OCI-LY1 (cell line): Measurements from ENCODE around the gene HDDC2.
A peak's percentile ranks its signal among the peaks of the same experiment; 100 is the strongest.

Experiments used
- H2AFZ ChIP-seq: fragments of 200-600 bp; sonication (generic), shearing (Covaris generic); 2 replicates; pipeline ENCODE4 v1.6.0; 2014; ENCODE audit warnings: antibody characterized with exemption, mild to moderate bottlenecking, low read length
- H3F3A ChIP-seq: fragments of 200-600 bp; sonication (generic), shearing (Covaris generic); 2 replicates; pipeline ENCODE4 v1.6.0; 2014; ENCODE audit warnings: mild to moderate bottlenecking, antibody characterized with exemption, low read length, moderate library complexity; ENCODE audit not compliant: insufficient read depth
- H3K27ac ChIP-seq: fragments of 200-600 bp; sonication (generic); 2 replicates; pipeline ENCODE4 v1.5.1; 2014; ENCODE audit warnings: low read length, mixed run types, mild to moderate bottlenecking, low read depth; ENCODE audit not compliant: poor library complexity, severe bottlenecking
- H3K27me3 ChIP-seq: fragments of 200-600 bp; sonication (generic); 2 replicates; pipeline ENCODE4 v1.6.0; 2014; ENCODE audit warnings: antibody characterized with exemption, mild to moderate bottlenecking, low read length, moderate library complexity; ENCODE audit not compliant: insufficient read depth
- H3K36me3 ChIP-seq: fragments of 200-600 bp; sonication (generic); 2 replicates; pipeline ENCODE4 v1.6.1; 2014; ENCODE audit warnings: mild to moderate bottlenecking, antibody characterized with exemption, low read length, moderate library complexity, mixed read lengths; ENCODE audit not compliant: insufficient read depth
- H3K4me1 ChIP-seq: fragments of 200-600 bp; sonication (generic); 2 replicates; pipeline ENCODE4 v1.5.1; 2014; ENCODE audit warnings: mild to moderate bottlenecking, low read length, moderate library complexity; ENCODE audit not compliant: insufficient read depth, severe bottlenecking
- H3K4me2 ChIP-seq: fragments of 200-600 bp; sonication (generic), shearing (Covaris generic); 2 replicates; pipeline ENCODE4 v1.6.1; 2014; ENCODE audit warnings: low read length
- H3K4me3 ChIP-seq: fragments of 200-600 bp; sonication (generic); 2 replicates; pipeline ENCODE4 v1.5.1; 2014; ENCODE audit warnings: low read length, low read depth, mild to moderate bottlenecking, mixed read lengths; ENCODE audit not compliant: poor library complexity, severe bottlenecking
- H3K79me2 ChIP-seq: fragments of 200-600 bp; shearing (Covaris generic); 2 replicates; pipeline ENCODE4 v1.6.1; 2016; ENCODE audit warnings: mixed run types, low read length, mixed read lengths; ENCODE audit not compliant: insufficient read depth
- H3K9ac ChIP-seq: fragments of 200-600 bp; sonication (generic), shearing (Covaris generic); 2 replicates; pipeline ENCODE4 v1.6.1; 2014; ENCODE audit warnings: mild to moderate bottlenecking, low read length, mixed read lengths
- H3K9me2 ChIP-seq: fragments of 200-600 bp; sonication (generic), shearing (Covaris generic); 2 replicates; pipeline ENCODE4 v1.6.1; 2014; ENCODE audit warnings: low read depth, mild to moderate bottlenecking, low read length, mixed read lengths
- H3K9me3 ChIP-seq: fragments of 200-600 bp; shearing (Covaris generic); 2 replicates; pipeline ENCODE4 v1.6.1; 2014; ENCODE audit warnings: low read length, mixed read lengths
- H4K20me1 ChIP-seq: fragments of 200-600 bp; sonication (generic), shearing (Covaris generic); 2 replicates; pipeline ENCODE4 v1.6.0; 2016; ENCODE audit warnings: mild to moderate bottlenecking, low read length; ENCODE audit not compliant: insufficient read depth
- EZH2 ChIP-seq: fragments of 200-600 bp; sonication (generic), shearing (Covaris generic); IDR thresholded peaks from 2 replicates; pipeline ENCODE4 v1.8.0; 2017; ENCODE audit warnings: borderline replicate concordance, mixed run types, mild to moderate bottlenecking, antibody characterized with exemption, low read length, moderate library complexity, mixed read lengths
- TF ChIP-seq, protein P1 (sequence below): fragments of 200-600 bp; sonication (generic), shearing (Covaris generic); IDR thresholded peaks from 2 replicates; pipeline ENCODE4 v1.5.1; 2017; ENCODE audit warnings: mild to moderate bottlenecking, antibody characterized with exemption, low read length, moderate library complexity, mixed read lengths

HDDC2 gene, protein sequence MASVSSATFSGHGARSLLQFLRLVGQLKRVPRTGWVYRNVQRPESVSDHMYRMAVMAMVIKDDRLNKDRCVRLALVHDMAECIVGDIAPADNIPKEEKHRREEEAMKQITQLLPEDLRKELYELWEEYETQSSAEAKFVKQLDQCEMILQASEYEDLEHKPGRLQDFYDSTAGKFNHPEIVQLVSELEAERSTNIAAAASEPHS

GRCh38 chr6:125301435-125302391, at the start of gene HDDC2:
Gene HDDC2 (minus strand): TSS chr6:125301967. CDS start chr6:125301932, 35 bp downstream.
- H3K27ac ChIP-seq: peak within 1 kb of the TSS; percentile 19
- peaks cover 24% of the 10 kb centered on the region for H3K4me1 ChIP-seq
- peak within 1 kb of the TSS; percentile 93; the same call in 1 of the 2 replicates for H2AFZ ChIP-seq
- TF ChIP-seq, protein P1, sequence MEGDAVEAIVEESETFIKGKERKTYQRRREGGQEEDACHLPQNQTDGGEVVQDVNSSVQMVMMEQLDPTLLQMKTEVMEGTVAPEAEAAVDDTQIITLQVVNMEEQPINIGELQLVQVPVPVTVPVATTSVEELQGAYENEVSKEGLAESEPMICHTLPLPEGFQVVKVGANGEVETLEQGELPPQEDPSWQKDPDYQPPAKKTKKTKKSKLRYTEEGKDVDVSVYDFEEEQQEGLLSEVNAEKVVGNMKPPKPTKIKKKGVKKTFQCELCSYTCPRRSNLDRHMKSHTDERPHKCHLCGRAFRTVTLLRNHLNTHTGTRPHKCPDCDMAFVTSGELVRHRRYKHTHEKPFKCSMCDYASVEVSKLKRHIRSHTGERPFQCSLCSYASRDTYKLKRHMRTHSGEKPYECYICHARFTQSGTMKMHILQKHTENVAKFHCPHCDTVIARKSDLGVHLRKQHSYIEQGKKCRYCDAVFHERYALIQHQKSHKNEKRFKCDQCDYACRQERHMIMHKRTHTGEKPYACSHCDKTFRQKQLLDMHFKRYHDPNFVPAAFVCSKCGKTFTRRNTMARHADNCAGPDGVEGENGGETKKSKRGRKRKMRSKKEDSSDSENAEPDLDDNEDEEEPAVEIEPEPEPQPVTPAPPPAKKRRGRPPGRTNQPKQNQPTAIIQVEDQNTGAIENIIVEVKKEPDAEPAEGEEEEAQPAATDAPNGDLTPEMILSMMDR: no peak
- no peak for TF ChIP-seq EZH2
- H3F3A ChIP-seq: peaks cover 4% of the 10 kb centered on the region; the same call in 1 of the 2 replicates
- H3K79me2 ChIP-seq: peaks cover 18% of the 10 kb centered on the region
- no peaks in the 10 kb centered on the region for H4K20me1 ChIP-seq
- peaks cover 38% of the 10 kb centered on the region for H3K36me3 ChIP-seq
- H3K9me2 ChIP-seq: no peaks in the 10 kb centered on the region
- H3K27me3 ChIP-seq: no peaks in the 10 kb centered on the region; the same call in 1 of the 2 replicates
- H3K9me3 ChIP-seq: no peaks in the 10 kb centered on the region
- peak within 1 kb of the TSS; percentile 93 for H3K4me3 ChIP-seq
- peak within 1 kb of the TSS; percentile 99 for H3K4me2 ChIP-seq
- H3K9ac ChIP-seq: peak within 1 kb of the TSS; percentile 91

- Histone ChIP-seq H3K9me3 (no peaks in the 10 kb centered on the region), H3F3A (no peaks in the 10 kb centered on the region), H3K36me3 (no peaks in the 10 kb centered on the region), H3K9ac (peak overlapping the region; percentile 62), H3K79me2 (no peaks in the 10 kb centered on the region), H3K4me1 (peaks cover 33% of the 10 kb centered on the region), H3K27me3 (no peaks in the 10 kb centered on the region), H3K27ac (peak overlapping the region; percentile 89), H4K20me1 (no peaks in the 10 kb centered on the region), H3K4me2 (peak overlapping the region; percentile 70), H3K9me2 (no peaks in the 10 kb centered on the region), H2AFZ (no peak overlapping the region), H3K4me3 (peak overlapping the region; percentile 44)
- TF ChIP-seq, protein P1: no peak; the same call in 1 of the 2 replicates
- no peak for TF ChIP-seq EZH2
These were observed 45.3 kb upstream of the HDDC2 start for GRCh38 chr6:125346926-125347563.

GRCh38 chr6:125346201-125346925, 44.6 kb upstream of the HDDC2 start:
- no peaks in the 10 kb centered on the region for H3K79me2 ChIP-seq
- H2AFZ ChIP-seq: 0 out of 2 replicates have a peak overlapping the region, but pooled peaks have one; percentile 8
- peak overlapping the region; percentile 62 for H3K9ac ChIP-seq
- peak overlapping the region; percentile 89 for H3K27ac ChIP-seq
- no peaks in the 10 kb centered on the region for H3K36me3 ChIP-seq
- peak overlapping the region; percentile 70 for H3K4me2 ChIP-seq
- H3K4me3 ChIP-seq: peak overlapping the region; percentile 44
- H3K9me3 ChIP-seq: no peaks in the 10 kb centered on the region
- H3K27me3 ChIP-seq: no peaks in the 10 kb centered on the region
- no peaks in the 10 kb centered on the region for H3K9me2 ChIP-seq
- TF ChIP-seq EZH2: no peak
- TF ChIP-seq, protein P1: no peak
- H3K4me1 ChIP-seq: peaks cover 33% of the 10 kb centered on the region
- H4K20me1 ChIP-seq: no peaks in the 10 kb centered on the region
- no peaks in the 10 kb centered on the region for H3F3A ChIP-seq
